ENCODE results near the gene ST7.
A peak's percentile ranks its signal among the peaks of the same experiment; 100 is the strongest.
"Not testable (repeated sequence)": the region's sequence is repeated elsewhere in the genome, so short reads cannot be mapped to it uniquely, and the experiment has no call there.

ST7 gene

DNA sequence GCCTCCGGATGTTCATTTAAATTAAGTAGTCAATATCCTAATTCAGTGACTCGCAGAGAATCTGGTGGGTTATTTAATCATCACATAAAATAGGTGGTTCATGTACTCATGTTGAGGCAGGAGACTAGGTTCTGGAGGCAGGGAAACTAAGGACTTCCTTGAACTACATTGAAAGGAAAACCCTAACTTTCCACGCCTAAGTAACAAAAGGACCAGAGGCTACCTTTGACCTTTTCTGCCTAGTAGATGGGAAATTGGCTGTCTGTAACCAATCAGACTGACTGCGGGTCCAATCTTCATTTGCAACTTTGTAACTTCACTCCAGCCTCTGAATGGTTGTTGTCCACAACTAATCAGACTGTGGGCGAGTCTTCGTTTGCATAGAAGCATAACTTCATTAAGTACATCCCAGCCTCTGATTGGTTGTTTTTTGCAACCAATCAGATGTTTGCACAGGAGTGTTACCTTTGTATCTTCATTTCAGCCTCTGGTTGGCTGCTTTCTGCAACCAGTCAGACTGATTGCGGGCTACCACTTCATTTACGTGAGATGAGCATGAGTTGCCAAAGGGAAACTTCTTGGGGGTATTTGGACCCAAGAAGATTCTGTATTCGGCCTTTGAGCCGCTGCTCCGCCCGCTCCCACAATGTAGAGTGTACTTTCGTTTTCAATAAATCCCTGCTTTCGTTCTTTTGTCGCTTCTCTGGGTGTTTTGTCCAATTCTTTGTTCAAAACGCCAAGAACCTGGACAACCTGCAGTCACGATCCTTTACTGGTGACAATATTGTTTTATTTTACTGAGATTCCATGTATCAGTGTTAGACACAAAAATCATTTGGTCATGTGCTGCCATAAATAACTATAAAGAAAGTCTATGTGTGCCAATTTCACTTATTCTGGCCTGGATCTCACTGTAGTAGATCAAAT lies 1.7 kb upstream of the ST7 start:
- DNase-seq, result no peak

DNA sequence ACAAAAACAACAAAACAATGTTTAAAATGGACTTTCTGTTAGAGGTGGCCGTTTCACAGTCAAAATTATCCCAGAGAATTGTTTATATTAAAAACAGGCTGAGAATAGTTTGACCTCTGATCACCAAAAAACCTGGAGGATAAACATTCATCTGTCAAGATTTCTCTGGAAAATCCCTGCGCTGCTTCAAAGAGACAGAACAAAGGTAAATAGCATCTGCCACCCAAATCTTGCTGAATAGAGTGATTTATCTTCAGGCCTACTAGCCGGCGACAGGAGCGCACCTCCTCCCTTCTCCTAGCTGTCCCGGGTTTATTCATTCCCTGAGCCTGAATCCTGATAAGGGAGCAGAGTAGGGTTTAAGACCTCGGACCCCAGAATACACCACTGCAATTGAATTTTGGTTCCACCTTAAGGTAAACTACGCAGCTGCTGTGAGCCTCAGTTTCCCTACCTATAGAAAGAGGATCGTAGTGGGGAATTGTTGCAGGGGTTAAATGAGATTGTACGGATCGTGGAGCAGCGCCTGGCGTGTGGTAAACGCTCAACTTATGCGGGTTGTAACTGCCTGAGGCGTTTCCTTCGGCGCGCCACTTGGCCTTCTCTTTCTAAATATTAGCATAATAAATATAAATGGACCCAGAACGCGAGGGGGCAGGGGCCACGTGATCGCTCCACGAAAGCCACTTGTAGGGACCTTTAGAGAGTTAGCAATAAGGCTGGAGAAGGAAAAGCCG lies 498 bp upstream of the ST7 start:
- DNase-seq, result peak; percentile 61

DNA sequence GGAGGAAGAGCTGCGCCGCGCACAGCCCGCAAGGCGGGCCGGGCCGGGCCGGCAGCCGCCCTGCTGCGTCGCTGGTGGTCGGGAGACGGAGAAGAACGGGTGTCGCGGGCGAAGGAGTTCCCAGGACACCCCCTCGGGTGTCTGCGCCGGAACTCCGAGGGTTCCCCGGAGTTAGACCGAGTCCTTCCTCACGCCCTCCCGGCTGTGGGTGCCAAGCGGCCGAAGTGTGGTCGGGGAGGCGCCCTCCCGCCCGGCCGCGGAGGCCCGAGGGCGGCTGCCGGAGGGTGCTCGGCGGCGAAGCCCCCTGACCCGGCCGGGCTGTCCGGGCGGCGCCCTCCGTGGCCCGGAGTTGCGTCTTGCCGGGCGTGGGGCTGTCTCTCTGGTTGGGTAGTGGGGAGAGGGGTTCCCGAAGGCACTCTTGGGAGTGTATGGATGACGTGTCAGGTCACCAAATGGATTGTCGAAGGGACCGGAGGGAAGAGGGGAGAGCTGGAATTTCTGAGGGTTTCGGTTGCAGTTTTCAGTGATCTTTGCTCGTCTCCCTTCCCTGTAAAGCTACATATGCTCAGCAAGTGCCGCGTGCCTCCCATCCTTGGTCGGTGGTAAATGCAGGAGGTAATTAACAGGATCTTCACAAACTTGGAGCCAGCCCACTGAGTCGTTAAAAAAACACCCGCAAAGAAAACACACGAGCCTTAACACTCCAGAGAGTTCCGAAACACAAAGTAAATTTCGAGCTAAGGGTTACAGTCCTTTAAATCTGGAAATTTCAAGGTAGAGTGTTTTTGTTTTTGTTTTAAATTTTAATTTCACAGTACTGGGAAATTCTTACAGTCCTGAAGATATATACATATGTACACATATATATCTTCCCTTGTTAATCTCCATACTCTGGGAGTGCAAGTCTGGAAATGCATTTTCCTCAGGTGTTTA lies 871 bp downstream of the ST7 start:
- DNase-seq, result peak; percentile 51

DNA sequence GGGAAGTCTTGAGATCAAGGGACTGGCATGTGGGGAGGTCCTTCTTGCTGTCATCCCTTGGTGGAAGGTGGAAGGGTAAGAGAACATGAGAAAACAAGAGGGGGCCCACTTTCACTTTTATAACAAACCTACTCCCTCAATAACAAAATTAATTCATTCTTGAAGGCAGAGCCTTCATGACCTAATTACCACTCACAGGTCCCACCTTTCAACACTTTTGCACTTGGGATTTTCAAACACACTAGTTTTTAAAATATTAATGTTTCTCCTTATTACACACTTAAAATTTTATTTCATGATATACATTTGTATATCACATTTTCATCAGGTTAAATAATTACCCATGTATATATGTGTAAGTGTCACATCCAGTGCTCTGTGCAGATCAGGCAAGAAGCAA lies 2.0 kb downstream of the ST7 start:
- no peak for DNase-seq

DNA sequence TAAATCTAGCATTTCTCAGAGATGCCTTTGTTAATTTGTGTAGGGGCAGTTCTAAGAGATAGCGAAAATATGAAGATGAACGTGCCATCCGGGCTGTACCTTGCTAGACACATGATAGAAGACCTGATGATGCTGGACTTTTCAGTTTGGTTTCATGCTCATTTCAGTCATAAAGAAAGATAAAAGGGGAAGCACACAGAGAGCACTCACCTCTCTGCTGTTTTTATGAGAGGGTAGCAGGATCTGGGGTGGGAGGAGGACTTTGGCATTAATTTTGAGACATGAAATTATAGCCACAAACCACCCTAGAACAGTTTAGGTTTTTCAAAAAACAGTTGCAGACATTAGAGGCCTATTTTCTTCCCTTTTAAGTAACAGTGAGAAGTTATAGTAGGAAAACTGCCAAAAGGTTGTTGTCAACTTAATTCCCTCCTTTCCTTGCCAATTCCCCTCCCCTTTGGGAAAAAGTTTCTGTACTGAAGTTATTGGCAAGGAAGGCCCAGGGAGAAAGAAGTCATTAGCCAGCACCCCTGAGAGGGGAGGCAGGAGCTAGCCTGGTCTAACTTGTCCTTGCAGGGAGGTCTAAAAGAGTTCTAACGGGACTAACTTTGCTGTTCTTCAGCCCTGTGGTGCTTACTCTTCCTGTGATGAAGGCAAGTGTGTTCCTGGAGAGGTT lies 2.6 kb downstream of the ST7 start:
- DNase-seq, result no peak

DNA sequence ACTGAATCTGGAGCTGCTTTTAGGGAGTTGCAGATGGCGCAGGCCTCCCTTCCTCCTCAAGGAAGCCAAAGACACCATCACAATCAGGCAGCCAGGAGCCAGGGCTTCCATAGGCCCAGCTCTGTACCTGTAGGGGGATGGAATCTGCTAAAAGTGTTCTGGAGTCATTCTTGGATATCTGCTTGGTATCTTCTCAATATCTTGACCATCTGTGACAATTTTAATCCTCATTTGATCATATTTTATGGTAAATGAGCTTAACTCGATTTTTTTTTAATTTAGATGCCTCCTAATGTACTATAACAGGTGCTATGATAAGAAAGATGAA lies 3.1 kb downstream of the ST7 start:
- DNase-seq, result no peak

DNA sequence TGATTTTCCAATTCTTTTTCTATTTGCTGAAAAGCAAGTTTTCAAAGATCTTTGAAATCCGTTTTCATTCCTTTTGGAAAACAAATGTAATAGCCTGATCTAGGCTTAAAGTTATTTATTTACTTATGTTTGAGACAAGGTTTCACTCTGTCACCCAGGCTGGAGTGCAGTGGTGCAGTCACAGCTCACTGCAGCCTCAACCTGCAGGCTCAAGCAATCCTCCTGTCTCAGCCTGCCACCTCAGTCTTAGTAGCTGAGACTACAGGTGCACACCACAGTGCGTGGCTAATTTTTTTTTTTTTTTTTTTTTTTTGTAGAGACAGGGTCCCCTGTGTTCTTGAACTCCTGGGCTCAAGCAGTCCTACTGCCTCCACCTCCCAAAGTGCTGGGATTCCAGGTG lies 4.6 kb downstream of the ST7 start:
- no peak for DNase-seq

DNA sequence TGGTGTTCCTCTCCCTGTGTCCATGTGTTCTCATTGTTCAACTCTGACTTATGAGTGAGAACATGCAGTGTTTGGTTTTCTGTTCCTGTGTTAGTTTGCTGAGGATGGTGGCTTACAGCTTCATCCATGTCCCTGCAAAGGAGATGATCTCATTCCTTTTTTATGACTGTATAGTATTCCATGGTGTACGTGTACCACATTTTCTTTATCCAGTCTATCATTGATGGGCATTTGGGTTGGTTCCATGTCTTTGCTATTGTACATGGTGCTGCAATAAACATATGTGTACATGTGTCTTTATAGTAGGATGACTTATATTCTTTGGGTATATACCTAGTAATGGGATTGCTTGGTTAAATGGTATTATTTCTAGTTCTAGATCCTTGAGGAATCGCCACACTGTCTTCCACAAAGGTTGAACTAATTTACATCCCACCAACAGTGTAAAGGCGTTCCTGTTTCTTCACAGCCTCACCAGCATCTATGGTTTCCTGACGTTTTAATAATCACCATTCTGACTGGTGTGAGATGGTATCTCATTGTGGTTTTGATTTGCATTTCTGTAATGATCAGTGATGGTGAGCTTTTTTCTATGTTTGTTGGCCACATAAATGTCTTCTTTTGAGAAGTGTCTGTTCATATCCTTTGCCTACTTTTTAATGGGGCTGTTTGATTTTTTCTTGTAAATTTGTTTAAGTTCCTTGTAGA lies 8.8 kb downstream of the ST7 start:
- DNase-seq, result not testable (repeated sequence)

DNA sequence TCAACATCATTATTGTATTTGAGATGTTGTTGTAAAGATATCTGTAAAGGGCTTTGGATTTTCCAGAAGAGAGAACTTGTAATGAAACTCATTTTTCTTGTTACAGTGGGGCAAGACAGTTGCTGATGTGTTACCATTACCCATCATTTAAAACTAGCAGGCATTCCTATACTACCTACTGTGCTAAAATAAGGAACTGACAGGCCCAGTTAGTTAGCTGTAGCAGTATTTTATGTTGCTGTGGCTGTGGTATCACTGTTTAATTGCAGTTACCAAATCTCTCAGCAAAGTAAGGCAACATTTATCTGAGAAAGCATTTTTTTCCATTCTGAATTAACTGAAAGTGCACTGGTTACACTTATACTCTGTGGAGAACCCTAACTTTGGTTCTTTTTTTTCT lies 9.9 kb downstream of the ST7 start:
- DNase-seq, result no peak

DNA sequence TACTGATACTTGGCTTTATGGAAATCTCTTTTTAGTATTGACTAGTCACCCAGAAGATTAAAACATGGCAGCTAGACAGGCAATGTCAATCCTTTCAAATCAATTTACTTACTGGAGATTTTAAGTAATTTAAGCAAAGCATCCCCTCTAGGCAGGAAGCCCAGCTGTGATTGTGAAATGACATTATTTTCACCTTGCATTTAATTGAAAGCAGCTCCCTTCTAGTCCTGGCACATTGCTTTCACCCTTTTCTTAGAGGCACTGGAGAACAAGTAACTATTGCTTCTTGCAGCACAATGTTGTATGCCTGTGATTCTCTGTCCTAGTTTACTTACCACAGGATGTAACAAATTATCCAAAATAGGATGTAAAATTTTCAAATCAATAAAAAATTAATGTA lies 13.3 kb downstream of the ST7 start:
- no peak for DNase-seq

DNA sequence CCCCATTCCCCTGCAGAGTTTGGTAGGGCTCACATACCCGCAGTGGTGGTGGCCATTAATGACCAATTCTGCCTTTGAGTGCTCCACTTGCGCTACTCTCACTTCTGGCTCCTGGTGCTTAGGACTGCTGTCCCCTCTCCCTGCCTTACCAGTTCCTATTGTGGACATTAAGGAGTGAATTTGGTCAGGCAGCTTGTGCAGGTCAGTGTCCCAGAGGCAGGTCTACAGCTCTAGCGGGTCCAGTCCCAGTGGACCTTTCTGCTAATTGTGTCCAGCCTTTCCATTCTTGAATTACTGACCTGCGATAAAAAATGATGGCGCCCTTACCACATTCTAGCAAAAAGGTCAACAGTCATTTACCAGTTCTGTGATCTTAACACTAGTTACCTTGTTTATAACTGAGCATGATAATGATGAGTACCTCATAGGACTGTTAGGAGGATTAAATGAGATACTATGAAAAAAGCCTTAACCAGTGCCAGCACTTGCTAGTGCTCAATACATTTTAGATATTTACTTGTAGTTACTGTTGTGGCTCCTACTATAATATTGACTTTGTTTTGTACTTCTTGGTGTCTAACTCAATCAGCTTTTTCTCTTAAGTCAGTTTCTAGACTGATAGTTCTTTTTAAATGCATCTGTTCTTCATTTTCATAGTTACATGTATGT lies 14.1 kb downstream of the ST7 start:
- DNase-seq, result no peak

DNA sequence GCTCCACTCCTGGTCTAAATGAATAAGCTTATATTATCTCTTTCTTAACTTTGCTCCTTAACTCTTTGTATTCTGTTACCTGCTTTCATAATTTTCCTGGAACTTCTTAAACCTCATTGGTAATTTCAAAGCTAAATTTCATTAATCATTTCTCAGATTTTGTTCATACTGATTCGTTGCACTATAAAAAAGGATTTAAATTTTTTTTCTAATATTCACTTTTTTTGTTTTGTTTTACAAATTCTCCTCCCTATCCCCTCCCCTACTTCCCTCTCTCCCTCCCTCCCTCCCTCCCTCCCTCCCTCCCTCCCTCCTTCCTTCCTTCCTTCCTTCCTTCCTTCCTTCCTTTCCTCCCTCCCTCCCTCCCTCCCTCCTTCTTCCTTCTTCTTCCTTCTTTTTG lies 14.7 kb downstream of the ST7 start:
- DNase-seq, result no peak

DNA sequence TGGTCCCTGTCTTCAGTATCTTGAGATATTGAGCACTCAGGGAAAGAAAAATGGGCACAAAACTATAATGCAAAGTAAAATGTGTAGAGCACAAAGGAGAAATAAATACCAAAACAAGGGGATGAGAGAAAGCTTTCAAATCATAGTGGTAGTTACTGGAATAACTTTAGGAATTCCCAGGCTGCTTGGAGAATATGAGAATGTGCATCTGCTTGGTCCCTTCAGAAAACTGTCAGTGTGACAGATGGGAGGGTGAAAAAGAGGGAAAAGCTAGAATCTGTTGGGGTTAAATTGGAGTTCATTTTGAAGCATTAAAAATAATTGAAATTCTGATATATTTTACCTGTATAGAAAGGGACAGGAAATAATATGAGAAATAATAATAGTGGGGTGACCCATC lies 15.3 kb downstream of the ST7 start:
- no peak for DNase-seq

DNA sequence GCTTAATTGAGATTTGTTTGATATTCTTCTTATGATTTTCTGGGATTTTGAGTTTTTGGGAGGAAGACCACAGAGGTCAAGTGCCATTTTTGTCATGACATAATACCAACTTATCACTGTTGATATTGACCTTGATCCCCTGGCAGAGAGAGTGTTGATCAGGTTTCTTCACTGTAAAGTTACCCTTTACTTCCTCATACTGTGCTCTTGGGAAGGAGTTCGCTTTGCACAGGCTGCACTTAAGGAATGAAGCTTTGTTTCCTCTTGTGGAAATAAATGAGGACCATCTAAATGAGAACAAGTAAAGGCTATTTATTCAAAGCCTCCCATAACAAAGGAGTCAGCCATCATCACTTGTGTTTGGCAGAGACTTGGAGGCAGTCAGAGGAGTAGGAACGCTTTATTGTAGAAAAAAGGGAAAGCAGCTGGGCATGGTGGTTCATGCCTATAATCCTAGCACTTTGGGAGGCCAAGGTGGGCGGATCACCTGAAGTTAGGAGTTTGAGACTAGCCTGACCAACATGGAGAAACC lies 16.1 kb downstream of the ST7 start:
- no peak for DNase-seq

DNA sequence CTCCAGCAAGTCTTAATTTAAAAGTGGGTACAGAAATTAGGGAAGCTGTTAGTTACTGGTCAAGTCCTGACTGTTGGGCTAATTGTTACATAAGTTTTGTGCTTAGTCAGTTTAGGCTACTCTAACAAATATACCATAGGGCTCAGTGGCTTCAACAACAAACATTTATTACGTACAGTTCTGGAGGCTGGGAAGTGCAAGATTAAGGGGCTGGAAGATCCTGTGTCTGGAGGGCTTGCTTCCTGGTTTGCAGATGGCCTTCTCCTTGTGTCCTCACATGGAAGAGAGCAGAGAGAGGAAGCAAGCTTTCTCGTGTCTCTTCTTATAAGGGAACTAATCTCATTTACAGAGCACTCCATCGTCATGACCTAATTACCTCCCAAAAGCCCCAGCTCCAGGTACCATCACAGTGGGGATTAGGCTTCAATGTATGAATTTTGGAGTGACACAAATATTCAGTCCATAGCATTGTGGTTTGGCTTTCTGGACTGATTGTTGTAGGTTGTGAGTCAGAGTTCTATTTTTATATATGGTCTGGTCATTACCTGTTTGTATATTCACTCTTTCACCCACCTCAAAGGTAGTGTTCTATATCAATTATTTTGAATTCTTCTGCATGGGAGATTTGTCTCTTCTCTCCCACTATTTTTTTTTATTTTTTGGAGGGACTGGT lies 17.1 kb downstream of the ST7 start:
- no peak for DNase-seq

DNA sequence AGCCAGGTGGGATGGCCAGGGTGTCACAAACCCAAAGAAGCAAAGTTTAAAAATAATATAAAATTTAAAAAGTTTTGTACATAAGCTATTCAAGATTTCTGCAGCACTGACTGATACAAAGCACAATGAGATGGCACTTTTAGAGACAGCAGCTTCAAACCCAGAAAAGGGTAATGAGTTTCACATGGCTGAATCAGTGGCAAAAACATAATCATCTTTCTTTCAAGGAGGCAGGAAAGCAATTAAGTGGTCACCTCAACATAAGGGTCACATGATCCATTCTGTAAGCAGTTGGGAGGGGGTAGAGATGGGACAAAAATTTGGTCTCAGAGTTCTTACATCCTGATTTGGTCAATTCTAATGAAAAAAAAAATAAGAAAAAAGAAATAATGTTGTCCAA lies 17.9 kb downstream of the ST7 start:
- not testable (repeated sequence) for DNase-seq

DNA sequence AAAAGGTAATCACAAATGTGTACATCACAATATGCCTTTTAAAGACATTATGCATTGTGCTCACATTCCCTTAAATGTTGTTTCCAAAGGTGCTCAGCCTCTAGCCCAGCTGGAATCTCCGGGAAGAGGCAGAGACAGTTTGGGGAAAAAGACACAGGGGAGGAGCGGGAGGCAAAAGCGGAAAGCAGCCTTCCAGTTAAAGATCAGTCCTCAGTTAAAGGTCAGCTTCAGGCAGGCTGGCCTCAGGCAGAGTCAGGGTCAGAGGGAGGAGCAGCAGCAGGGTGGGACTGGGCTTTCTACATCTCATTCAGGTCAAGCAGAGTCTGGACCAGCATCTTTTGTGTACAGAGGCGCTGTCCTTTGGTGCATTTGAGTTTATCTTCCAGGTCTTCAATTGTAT lies 18.6 kb downstream of the ST7 start:
- DNase-seq, result no peak

DNA sequence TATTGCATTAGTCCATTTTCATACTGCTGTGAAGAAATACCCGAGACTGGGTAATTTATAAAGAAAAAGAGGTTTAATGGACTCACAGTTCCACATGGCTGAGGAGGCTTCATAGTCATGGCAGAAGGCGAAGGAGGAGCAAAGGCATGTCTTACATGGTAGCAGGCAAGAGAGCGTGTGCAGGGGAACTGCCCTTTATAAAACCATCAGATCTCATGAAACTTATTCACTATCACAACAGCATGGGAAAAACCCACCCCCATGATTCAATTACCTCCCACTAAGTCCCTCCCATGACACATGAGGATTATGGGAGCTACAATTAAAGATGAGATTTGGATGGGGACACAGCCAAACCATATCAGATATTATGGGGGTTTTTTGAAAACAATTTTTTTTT lies 21.7 kb downstream of the ST7 start:
- DNase-seq, result not testable (repeated sequence)

DNA sequence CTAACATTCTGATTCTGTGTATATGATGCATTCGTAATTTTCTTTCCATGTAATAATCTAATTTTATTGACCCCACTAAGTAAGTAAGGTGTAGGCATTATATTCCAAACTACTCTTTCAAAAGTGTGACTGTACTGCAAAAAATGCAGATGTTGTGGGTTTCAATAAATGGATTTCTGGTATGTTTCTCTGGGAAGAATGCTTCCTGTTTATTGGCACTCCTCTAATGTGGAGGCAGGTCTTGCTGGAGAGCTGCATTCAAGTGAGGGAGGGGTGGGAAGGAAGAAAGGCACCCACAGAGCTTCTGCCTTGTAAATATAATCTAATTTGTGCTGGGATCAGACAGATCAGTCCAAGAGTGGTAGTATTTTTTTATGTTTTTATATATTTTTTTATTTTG lies 23.9 kb downstream of the ST7 start:
- no peak for DNase-seq

DNA sequence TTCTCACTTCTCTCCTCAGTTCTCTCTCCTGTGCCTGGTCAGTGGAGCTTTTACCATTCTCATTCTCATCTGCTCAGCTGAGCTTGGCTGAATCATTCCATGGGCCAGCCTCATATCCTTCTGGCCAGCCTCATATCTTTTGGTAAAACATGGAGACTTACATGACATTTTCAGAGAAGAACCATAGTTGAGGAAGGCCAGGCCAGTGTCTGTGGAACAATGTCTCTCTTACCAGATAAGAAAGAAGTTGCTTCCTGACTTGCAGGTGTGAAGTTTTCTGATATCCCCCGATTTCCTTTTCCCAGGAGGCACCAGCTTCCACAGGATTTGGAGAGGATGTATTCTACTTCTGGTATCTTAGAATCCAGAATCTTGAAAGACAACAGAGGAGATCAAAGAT lies 24.7 kb downstream of the ST7 start:
- DNase-seq, result no peak

DNA sequence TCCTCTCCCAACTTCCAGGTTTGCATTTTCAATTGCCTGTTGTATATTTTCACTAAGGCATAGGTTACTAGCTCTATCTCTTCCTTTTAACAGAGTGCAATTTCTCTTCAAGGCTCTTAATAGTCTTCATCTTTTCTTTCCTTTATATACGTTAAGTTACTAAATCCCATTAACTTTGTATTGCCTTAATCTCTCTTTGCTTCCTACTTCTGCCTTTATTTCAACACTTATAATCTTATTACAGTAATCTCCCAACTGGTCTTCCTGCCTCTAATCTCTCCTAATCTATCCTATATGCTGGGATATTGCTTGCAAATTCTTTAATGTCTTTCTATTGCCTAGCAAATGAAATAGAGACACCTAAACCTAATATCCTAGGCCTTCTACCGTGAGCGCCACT lies 26.1 kb downstream of the ST7 start:
- no peak for DNase-seq
